ENCODE results near the gene ANKS3.

Gene ANKS3

GRCh38 chr16:4749700-4750257 lies 15.7 kb upstream of the ANKS3 start:
- no peaks in the 10 kb centered on the region for H3K27me3 Mint-ChIP-seq (ENCODE audit: low read depth, poor library complexity)
- H3K36me3 Mint-ChIP-seq (ENCODE audit: low read depth), result peaks cover 22% of the 10 kb centered on the region
- peaks cover 8% of the 10 kb centered on the region for H3K4me1 Mint-ChIP-seq
- DNase-seq, result no peak
- no peak for TF ChIP-seq CTCF (IDR thresholded peaks at IDR 0.05)
- no peaks in the 10 kb centered on the region for H3K9me3 Mint-ChIP-seq
- H3K27ac Mint-ChIP-seq, result no peak overlapping the region
- no peak overlapping the region for H3K4me3 Mint-ChIP-seq

GRCh38 chr16:4748682-4749411 lies 14.8 kb upstream of the ANKS3 start:
- DNase-seq, result no peak
- peak overlapping the region; percentile 81 for H3K27ac Mint-ChIP-seq
- TF ChIP-seq CTCF (IDR thresholded peaks at IDR 0.05), result no peak
- peaks cover 8% of the 10 kb centered on the region for H3K4me1 Mint-ChIP-seq
- peaks cover 15% of the 10 kb centered on the region for H3K36me3 Mint-ChIP-seq (ENCODE audit: low read depth)
- no peaks in the 10 kb centered on the region for H3K9me3 Mint-ChIP-seq
- no peaks in the 10 kb centered on the region for H3K27me3 Mint-ChIP-seq (ENCODE audit: low read depth, poor library complexity)
- no peak overlapping the region for H3K4me3 Mint-ChIP-seq

- no peak for TF ChIP-seq CTCF (IDR thresholded peaks at IDR 0.05)
- no peak for DNase-seq
- Mint-ChIP-seq H3K36me3 (ENCODE audit: low read depth) (peaks cover 11% of the 10 kb centered on the region), H3K9me3 (no peaks in the 10 kb centered on the region), H3K4me3 (no peak overlapping the region), H3K4me1 (peaks cover 15% of the 10 kb centered on the region), H3K27ac (peak overlapping the region; percentile 81), H3K27me3 (ENCODE audit: low read depth, poor library complexity) (peaks cover under 1% of the 10 kb centered on the region)
These were observed 14.0 kb upstream of the ANKS3 start for GRCh38 chr16:4747906-4748681.

GRCh38 chr16:4746991-4747574 lies 13.0 kb upstream of the ANKS3 start:
- no peak overlapping the region for H3K27ac Mint-ChIP-seq
- no peak overlapping the region for H3K4me3 Mint-ChIP-seq
- DNase-seq, result no peak
- H3K36me3 Mint-ChIP-seq (ENCODE audit: low read depth), result peaks cover 9% of the 10 kb centered on the region
- no peak for TF ChIP-seq CTCF (IDR thresholded peaks at IDR 0.05)
- no peaks in the 10 kb centered on the region for H3K9me3 Mint-ChIP-seq
- peaks cover 3% of the 10 kb centered on the region for H3K27me3 Mint-ChIP-seq (ENCODE audit: low read depth, poor library complexity)
- H3K4me1 Mint-ChIP-seq, result peaks cover 15% of the 10 kb centered on the region

- Mint-ChIP-seq H3K36me3 (ENCODE audit: low read depth) (peaks cover 4% of the 10 kb centered on the region), H3K4me1 (peaks cover 15% of the 10 kb centered on the region), H3K27me3 (ENCODE audit: low read depth, poor library complexity) (peaks cover 7% of the 10 kb centered on the region), H3K9me3 (no peaks in the 10 kb centered on the region), H3K27ac (peak overlapping the region; percentile 90), H3K4me3 (no peak overlapping the region)
- TF ChIP-seq CTCF (IDR thresholded peaks at IDR 0.05), result no peak
- DNase-seq, result no peak
These were observed 12.1 kb upstream of the ANKS3 start for GRCh38 chr16:4746215-4746614.
